IMR-90 (cell line): Measurements from ENCODE around the gene FAM217A. TPM values are rescaled to one million over a fixed set of nuclear protein-coding genes. Genes with fewer than 3 reads are reported as not detected.

Experiments used
- ATAC-seq: fragments of 200-7000 bp; cut with Tn5 transposase; 2 replicates; pipeline ENCODE4 v1.9.1; 2020; ENCODE audit warnings: low read depth, mild to moderate bottlenecking, moderate library complexity
- Bru-seq: library from RNA; stranded (reverse); fragments of 400-500 nt; gene quantifications from one replicate; lab custom pipeline; 2021; lab: Mats Ljungman, UMichigan
- BruChase-seq, 2 experiments: library from RNA; stranded (reverse); fragments of 400-500 nt; gene quantifications; one replicate each; lab custom pipeline; 2021; lab: Mats Ljungman, UMichigan
- BruUV-seq: library from RNA; stranded (reverse); fragments of 400-500 nt; replicated peaks from 2 replicates; lab custom pipeline; 2021; lab: Mats Ljungman, UMichigan
- CTCF ChIA-PET: fragments of 300-600 bp; formaldehyde crosslinking; extraction: SDS; loops from one replicate; lab custom pipeline; 2021; ENCODE audit warnings: antibody characterized with exemption; lab: Yijun Ruan, JAX
- POLR2A ChIA-PET: fragments of 300-600 bp; sonication (Branson Sonifier 250); formaldehyde crosslinking; loops from one replicate; lab custom pipeline; 2022; ENCODE audit warnings: antibody characterized with exemption; ENCODE audit not compliant: unreplicated experiment; lab: Charles Lee
- DNase-seq: peaks from one replicate; pipeline ENCODE4 v3.0.0; 2013
- H2AFZ ChIP-seq: replicated peaks from 2 replicates; pipeline ENCODE3; 2013; ENCODE audit warnings: low read length, mild to moderate bottlenecking; ENCODE audit not compliant: poor library complexity
- H2AK5ac ChIP-seq: 2 replicates; pipeline ENCODE4 v1.6.1; 2013; ENCODE audit warnings: low read depth, low read length, inconsistent platforms
- H2AK9ac ChIP-seq: replicated peaks from 2 replicates; pipeline ENCODE3; 2013; ENCODE audit warnings: mild to moderate bottlenecking, low read depth, low read length, moderate library complexity; ENCODE audit not compliant: poor library complexity
- H2BK120ac ChIP-seq: 2 replicates; pipeline ENCODE4 v1.6.1; 2013; ENCODE audit warnings: low read depth, low read length, inconsistent platforms
- H2BK15ac ChIP-seq: 3 replicates; pipeline ENCODE4 v1.6.1; 2013; ENCODE audit warnings: low read depth, low read length, inconsistent platforms
- H2BK20ac ChIP-seq: 2 replicates; pipeline ENCODE4 v1.6.1; 2013; ENCODE audit warnings: low read depth, mild to moderate bottlenecking, inconsistent platforms, low read length, moderate library complexity
- H2BK5ac ChIP-seq: 2 replicates; pipeline ENCODE4 v1.6.1; 2013; ENCODE audit warnings: mild to moderate bottlenecking, low read depth, low read length, inconsistent platforms; ENCODE audit not compliant: poor library complexity, severe bottlenecking
- H3K14ac ChIP-seq: replicated peaks from 2 replicates; pipeline ENCODE4 v1.6.1; 2013; ENCODE audit warnings: low read depth, low read length, inconsistent platforms
- H3K18ac ChIP-seq: 2 replicates; pipeline ENCODE4 v1.6.1; 2013; ENCODE audit warnings: low read depth, low read length, control low read depth
- H3K23ac ChIP-seq: 2 replicates; pipeline ENCODE4 v1.6.1; 2013; ENCODE audit warnings: low read depth, low read length, inconsistent platforms
- H3K27ac ChIP-seq: 2 replicates; pipeline ENCODE4 v1.5.1; 2013; ENCODE audit warnings: mild to moderate bottlenecking, control low read depth, low read length; ENCODE audit not compliant: insufficient read depth
- H3K27me3 ChIP-seq: 2 replicates; pipeline ENCODE4 v1.6.1; 2013; ENCODE audit warnings: low read length; ENCODE audit not compliant: control insufficient read depth, insufficient read depth
- H3K36me3 ChIP-seq: 2 replicates; pipeline ENCODE4 v1.6.1; 2013; ENCODE audit warnings: low read length, mixed read lengths; ENCODE audit not compliant: control insufficient read depth, insufficient read depth
- H3K4ac ChIP-seq: 2 replicates; pipeline ENCODE4 v1.6.1; 2013; ENCODE audit warnings: low read depth, low read length, inconsistent platforms
- H3K4me1 ChIP-seq: 2 replicates; pipeline ENCODE4 v1.6.1; 2013; ENCODE audit warnings: low read length, mixed read lengths; ENCODE audit not compliant: control insufficient read depth, insufficient read depth
- H3K4me2 ChIP-seq: 2 replicates; pipeline ENCODE4 v1.6.1; 2013; ENCODE audit warnings: low read depth, mild to moderate bottlenecking, control low read depth, low read length, moderate library complexity
- H3K4me3 ChIP-seq: 2 replicates; pipeline ENCODE4 v1.5.1; 2013; ENCODE audit warnings: low read depth, mild to moderate bottlenecking, control low read depth, low read length, moderate library complexity; ENCODE audit not compliant: insufficient read depth
- H3K56ac ChIP-seq: 2 replicates; pipeline ENCODE4 v1.6.1; 2013; ENCODE audit warnings: low read length, inconsistent platforms; ENCODE audit not compliant: insufficient read depth; ENCODE audit errors: extremely low read depth
- H3K79me1 ChIP-seq, 2 experiments: 2 replicates each; pipeline ENCODE4 v1.6.1; 2013; ENCODE audit warnings: low read length in 2 of 2, inconsistent platforms in 1 of 2, low read depth in 1 of 2
- H3K9ac ChIP-seq: 2 replicates; pipeline ENCODE4 v1.6.1; 2013; ENCODE audit warnings: low read depth, low read length, control low read depth
- H3K9me1 ChIP-seq: 2 replicates; pipeline ENCODE4 v1.6.1; 2013; ENCODE audit warnings: low read length, inconsistent platforms; ENCODE audit not compliant: insufficient read depth
- H3K9me3 ChIP-seq: 2 replicates; pipeline ENCODE4 v1.6.1; 2013; ENCODE audit warnings: low read length; ENCODE audit not compliant: control insufficient read depth, insufficient read depth
- H4K20me1 ChIP-seq: 2 replicates; pipeline ENCODE4 v1.6.1; 2013; ENCODE audit warnings: low read length, inconsistent platforms; ENCODE audit not compliant: insufficient read depth
- H4K5ac ChIP-seq: 2 replicates; pipeline ENCODE4 v1.6.1; 2013; ENCODE audit warnings: mild to moderate bottlenecking, low read depth, low read length, control low read depth
- H4K8ac ChIP-seq, 2 experiments: 2 replicates each; pipeline ENCODE4 v1.6.1; 2013; ENCODE audit warnings: low read depth in 2 of 2, low read length in 2 of 2, control low read depth in 1 of 2, inconsistent platforms in 1 of 2
- H4K91ac ChIP-seq: 2 replicates; pipeline ENCODE4 v1.6.1; 2013; ENCODE audit warnings: low read depth, low read length, inconsistent platforms; ENCODE audit not compliant: insufficient read depth
- CEBPB ChIP-seq: IDR thresholded peaks from 2 replicates; pipeline ENCODE4 v1.6.1; 2012; ENCODE audit warnings: low read depth, low read length, improper control_type of control experiment
- CHD1 ChIP-seq: IDR thresholded peaks from 2 replicates; pipeline ENCODE4 v1.6.1; 2012; ENCODE audit warnings: low read depth, low read length, improper control_type of control experiment
- MAFK ChIP-seq: IDR thresholded peaks from 2 replicates; pipeline ENCODE4 v1.6.1; 2012; ENCODE audit warnings: low read depth, low read length, improper control_type of control experiment
- MXI1 ChIP-seq: IDR thresholded peaks from 2 replicates; pipeline ENCODE4 v1.6.1; 2012; ENCODE audit warnings: low read depth, mild to moderate bottlenecking, low read length, moderate library complexity, borderline replicate concordance
- POLR2A ChIP-seq: IDR thresholded peaks from 2 replicates; pipeline ENCODE4 v1.6.1; 2012; ENCODE audit warnings: mild to moderate bottlenecking, low read depth, low read length
- RAD21 ChIP-seq: IDR thresholded peaks from 2 replicates; pipeline ENCODE4 v1.6.1; 2012; ENCODE audit warnings: low read length, improper control_type of control experiment
- RFX5 ChIP-seq: IDR thresholded peaks from 2 replicates; pipeline ENCODE4 v1.8.0; 2012; ENCODE audit warnings: low read depth, mild to moderate bottlenecking, low read length, moderate library complexity
- SMC3 ChIP-seq: fragments of 150-350 bp; IDR thresholded peaks from 2 replicates; pipeline ENCODE4 v1.6.1; 2016; ENCODE audit warnings: low read depth, mild to moderate bottlenecking, antibody characterized with exemption, low read length, moderate library complexity
- WGBS, 2 experiments: methylation state at CpG; one replicate each; pipeline versions ENCODE4 v1.1.5 to v1.1.7; 2013; ENCODE audit warnings: missing lambda C conversion rate in 2 of 2; ENCODE audit not compliant: insufficient read length in 1 of 2; ENCODE audit errors: extremely low coverage in 2 of 2; 5-methylcytosine and 5-hydroxymethylcytosine counted together
- dilution Hi-C: fragments of 300-500 bp; cut with HindIII; formaldehyde crosslinking; loops from one replicate; pipeline ENCODE4 v1.14.3; 2018; ENCODE audit warnings: low sequenced_read_pairs; ENCODE audit not compliant: unreplicated experiment
- in situ Hi-C: fragments of 300-500 bp; cut with MboI; formaldehyde crosslinking; loops from 3 replicates; pipeline ENCODE4 v1.14.3; 2019; ENCODE audit warnings: low sequenced_read_pairs, inconsistent platforms, mixed read lengths
- intact Hi-C: fragments of 100-400 bp; cut with micrococcal nuclease; formaldehyde crosslinking; loops from 2 replicates; pipeline ENCODE4 v1.10.0; 2022
- long read RNA-seq: library from polyadenylated mRNA; unstranded; transcript quantifications from one replicate; pipeline ENCODE4 v2.0.0, GENCODE V29; 2021; ENCODE audit not compliant: unreplicated experiment
- polyA plus RNA-seq, 3 experiments: library from polyadenylated mRNA; depleted of rRNA; stranded (reverse); fragments of >200 nt; gene quantifications; 2 replicates each; pipeline ENCODE4 v1.2.3, GENCODE V29; 2012; ENCODE audit warnings: low replicate concordance in 1 of 3
- total RNA-seq: library from RNA; depleted of rRNA; stranded (reverse); fragments of >200 nt; gene quantifications from 2 replicates; pipeline ENCODE4 v1.2.3, GENCODE V29; 2012; rRNA removed
- TF ChIP-seq, protein P1 (sequence below): fragments of 150-350 bp; IDR thresholded peaks from 2 replicates; pipeline ENCODE4 v1.6.1; 2017; ENCODE audit warnings: mild to moderate bottlenecking, antibody characterized with exemption, low read length, low read depth
- TF ChIP-seq, protein P2 (sequence below): fragments of 150-350 bp; IDR thresholded peaks from 2 replicates; pipeline ENCODE4 v1.6.1; 2016; ENCODE audit warnings: low read depth, mild to moderate bottlenecking, low read length, moderate library complexity, borderline replicate concordance
- TF ChIP-seq, protein P3 (sequence below): conservative IDR thresholded peaks from 2 replicates; pipeline ENCODE4 v1.5.1; 2012; ENCODE audit warnings: mild to moderate bottlenecking, low read depth, low read length, improper control_type of control experiment

The FAM217A gene, protein sequence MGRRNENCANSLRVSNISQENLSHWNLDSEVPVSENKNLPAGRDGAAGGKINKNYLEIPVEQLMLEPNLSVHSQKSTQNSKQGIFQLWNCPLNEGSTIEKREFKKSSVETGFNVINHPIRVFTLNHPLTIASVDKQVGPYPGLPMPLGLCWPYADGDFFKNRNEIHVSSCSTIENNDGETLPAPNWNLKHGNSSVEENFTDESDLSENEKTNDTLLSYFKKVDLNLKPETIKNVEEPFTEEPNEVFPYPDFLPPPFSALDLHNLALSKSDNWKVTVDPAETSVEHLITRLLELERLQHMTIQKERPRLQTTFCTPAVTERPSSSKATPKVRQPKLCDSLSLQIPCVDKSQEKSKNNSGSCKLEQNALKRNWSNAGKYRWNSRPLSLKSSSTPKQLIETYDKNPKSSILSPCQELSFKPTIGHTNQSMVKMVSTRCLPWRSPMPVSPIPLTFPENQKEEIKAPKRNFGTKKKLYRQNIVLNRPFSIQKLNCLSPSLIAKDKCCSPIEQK
- total RNA-seq = not detected in 2 replicates
- not detected in 2 replicates for polyA plus RNA-seq (2012; rRNA removed)
- polyA plus RNA-seq (2012; cell fraction: cytosol; rRNA removed) = not detected in 2 replicates
- not detected in 2 replicates for polyA plus RNA-seq (2012; cell fraction: nucleus; rRNA removed; ENCODE audit: low replicate concordance)
- not detected for Bru-seq, nascent RNA
- not detected for BruChase-seq, experiment 1, labeled RNA remaining after a 6-hour chase
- not detected for BruChase-seq, experiment 2, labeled RNA remaining after a 2-hour chase
- long read RNA-seq, partial matches to known transcripts = 0 of 1 reads
- long read RNA-seq, other reads (novel, unspliced or antisense) = 1 of 1 reads

DNA sequence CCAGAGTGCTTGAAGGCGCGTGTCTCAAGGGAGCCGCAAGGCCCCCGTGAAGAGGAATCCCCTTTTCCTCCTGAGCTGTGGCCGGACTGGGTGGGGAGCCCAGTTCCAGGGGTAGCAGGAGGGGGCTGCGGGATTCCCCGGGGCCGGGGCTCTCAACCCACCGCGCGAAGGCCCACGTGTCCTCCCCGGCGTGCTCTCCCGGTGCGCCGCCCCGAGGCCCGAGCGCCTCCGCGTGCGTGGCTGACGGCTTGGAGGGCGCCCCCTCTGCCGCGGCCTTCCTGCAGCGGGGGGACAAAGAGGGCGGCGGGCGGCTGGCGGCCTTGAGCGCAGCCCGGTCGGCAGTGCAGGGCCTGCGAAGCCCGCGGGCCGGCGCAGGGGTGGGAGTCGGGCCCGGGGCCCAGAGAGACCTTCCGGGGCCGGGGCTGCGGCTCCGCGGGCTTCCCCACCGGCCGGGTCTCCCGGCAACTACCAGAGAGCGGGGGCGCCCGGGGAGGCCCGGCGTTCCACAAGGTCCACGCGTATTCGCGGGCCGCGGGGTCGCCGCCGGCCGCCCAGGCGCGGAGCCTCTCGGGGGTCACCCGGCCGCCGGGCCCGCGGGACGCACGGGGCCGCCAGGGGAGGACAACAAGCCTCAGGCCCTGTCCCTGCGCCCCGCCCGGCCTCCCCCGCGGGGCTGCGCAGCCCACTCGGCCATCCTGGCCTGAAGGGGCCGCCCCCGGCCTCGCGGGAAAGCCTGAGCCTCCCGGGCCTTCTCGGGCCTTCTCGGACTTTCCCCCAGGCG lies at the start of gene FAM217A:
FAM217A (minus strand) TSS at position 447 of the 781 bp plus-strand sequence. CDS start 1,723 bp downstream, outside the sequence.
- BruUV-seq = no TSS peak
- ATAC-seq = no peak
- no peak within 1 kb of the TSS for H3K9ac ChIP-seq
- in situ Hi-C loops = no loop called here
- no peak within 1 kb of the TSS for H4K5ac ChIP-seq
- no peak within 1 kb of the TSS for H2BK120ac ChIP-seq
- no peak for DNase-seq
- no peak within 1 kb of the TSS for H3K14ac ChIP-seq
- H2BK5ac ChIP-seq = no peak within 1 kb of the TSS
- H3K4me3 ChIP-seq = no peak within 1 kb of the TSS
- H2AK9ac ChIP-seq = no peak within 1 kb of the TSS
- H3K27me3 ChIP-seq = no peaks in the 10 kb centered on the region
- H3K18ac ChIP-seq = no peak within 1 kb of the TSS
- no peak within 1 kb of the TSS for H4K91ac ChIP-seq
- H2AK5ac ChIP-seq = no peak within 1 kb of the TSS
- H3K23ac ChIP-seq = no peak within 1 kb of the TSS
- CTCF ChIA-PET = interaction anchor here (0.6 kb wide), 1 partner anchor 230 kb away, joined by 3 read pairs; the partner anchor contains the start of gene FAM50B
- dilution Hi-C loops = no loop called here
- H2BK20ac ChIP-seq = no peak within 1 kb of the TSS
- H3K9me3 ChIP-seq = no peaks in the 10 kb centered on the region
- H3K36me3 ChIP-seq = no peaks in the 10 kb centered on the region
- no peak within 1 kb of the TSS for H3K4me2 ChIP-seq
- H3K4ac ChIP-seq = no peak within 1 kb of the TSS
- intact Hi-C loops = no loop called here
- no peak within 1 kb of the TSS for H3K27ac ChIP-seq
- H3K9me1 ChIP-seq = no peaks in the 10 kb centered on the region
- no peak within 1 kb of the TSS for H3K56ac ChIP-seq
- POLR2A ChIA-PET = no interaction called here
- H2AFZ ChIP-seq = peak within 1 kb of the TSS; percentile 43
- no peaks in the 10 kb centered on the region for H3K4me1 ChIP-seq
- no peak within 1 kb of the TSS for H4K8ac ChIP-seq
- WGBS, 2 experiments = 62% methylated on average over 46 of the region's 91 CpGs; no CpG with 5 or more reads in 1 of the 2 experiments
- H4K20me1 ChIP-seq = no peaks in the 10 kb centered on the region
- no peaks in the 10 kb centered on the region for H3K79me1 ChIP-seq
- H2BK15ac ChIP-seq = no peak within 1 kb of the TSS
- TF ChIP-seq POLR2A (no peak), CEBPB (no peak), CHD1 (no peak), MXI1 (no peak), MAFK (no peak), RAD21 (no peak), SMC3 (no peak), RFX5 (no peak)
- TF ChIP-seq, protein P1, sequence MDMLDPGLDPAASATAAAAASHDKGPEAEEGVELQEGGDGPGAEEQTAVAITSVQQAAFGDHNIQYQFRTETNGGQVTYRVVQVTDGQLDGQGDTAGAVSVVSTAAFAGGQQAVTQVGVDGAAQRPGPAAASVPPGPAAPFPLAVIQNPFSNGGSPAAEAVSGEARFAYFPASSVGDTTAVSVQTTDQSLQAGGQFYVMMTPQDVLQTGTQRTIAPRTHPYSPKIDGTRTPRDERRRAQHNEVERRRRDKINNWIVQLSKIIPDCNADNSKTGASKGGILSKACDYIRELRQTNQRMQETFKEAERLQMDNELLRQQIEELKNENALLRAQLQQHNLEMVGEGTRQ = no peak
- TF ChIP-seq, protein P2, sequence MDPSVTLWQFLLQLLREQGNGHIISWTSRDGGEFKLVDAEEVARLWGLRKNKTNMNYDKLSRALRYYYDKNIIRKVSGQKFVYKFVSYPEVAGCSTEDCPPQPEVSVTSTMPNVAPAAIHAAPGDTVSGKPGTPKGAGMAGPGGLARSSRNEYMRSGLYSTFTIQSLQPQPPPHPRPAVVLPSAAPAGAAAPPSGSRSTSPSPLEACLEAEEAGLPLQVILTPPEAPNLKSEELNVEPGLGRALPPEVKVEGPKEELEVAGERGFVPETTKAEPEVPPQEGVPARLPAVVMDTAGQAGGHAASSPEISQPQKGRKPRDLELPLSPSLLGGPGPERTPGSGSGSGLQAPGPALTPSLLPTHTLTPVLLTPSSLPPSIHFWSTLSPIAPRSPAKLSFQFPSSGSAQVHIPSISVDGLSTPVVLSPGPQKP = no peak
- TF ChIP-seq, protein P3, sequence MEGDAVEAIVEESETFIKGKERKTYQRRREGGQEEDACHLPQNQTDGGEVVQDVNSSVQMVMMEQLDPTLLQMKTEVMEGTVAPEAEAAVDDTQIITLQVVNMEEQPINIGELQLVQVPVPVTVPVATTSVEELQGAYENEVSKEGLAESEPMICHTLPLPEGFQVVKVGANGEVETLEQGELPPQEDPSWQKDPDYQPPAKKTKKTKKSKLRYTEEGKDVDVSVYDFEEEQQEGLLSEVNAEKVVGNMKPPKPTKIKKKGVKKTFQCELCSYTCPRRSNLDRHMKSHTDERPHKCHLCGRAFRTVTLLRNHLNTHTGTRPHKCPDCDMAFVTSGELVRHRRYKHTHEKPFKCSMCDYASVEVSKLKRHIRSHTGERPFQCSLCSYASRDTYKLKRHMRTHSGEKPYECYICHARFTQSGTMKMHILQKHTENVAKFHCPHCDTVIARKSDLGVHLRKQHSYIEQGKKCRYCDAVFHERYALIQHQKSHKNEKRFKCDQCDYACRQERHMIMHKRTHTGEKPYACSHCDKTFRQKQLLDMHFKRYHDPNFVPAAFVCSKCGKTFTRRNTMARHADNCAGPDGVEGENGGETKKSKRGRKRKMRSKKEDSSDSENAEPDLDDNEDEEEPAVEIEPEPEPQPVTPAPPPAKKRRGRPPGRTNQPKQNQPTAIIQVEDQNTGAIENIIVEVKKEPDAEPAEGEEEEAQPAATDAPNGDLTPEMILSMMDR = no peak
